ENCODE measurements around the gene TAB3.

The TAB3 gene

DNA sequence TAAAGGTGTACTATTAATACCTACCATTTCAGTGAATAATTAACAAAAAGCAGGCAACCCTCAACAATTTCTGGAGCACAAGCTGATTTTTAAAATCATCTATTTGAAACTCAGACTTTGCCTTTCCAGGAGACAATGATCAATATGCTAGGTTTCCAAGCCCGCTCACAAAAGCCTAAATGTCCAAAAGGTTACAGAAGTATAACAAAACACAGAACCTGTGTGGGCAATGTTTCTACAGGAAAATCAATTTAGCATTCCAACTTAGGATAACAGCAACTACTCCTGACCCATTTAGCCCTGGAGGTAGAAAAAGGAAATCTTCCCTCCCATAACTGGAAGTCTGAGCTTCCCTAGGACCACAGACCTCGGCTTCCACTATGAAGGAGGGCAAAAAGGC lies 3.9 kb downstream of the TAB3 start:
- DNase-seq: no peak

DNA sequence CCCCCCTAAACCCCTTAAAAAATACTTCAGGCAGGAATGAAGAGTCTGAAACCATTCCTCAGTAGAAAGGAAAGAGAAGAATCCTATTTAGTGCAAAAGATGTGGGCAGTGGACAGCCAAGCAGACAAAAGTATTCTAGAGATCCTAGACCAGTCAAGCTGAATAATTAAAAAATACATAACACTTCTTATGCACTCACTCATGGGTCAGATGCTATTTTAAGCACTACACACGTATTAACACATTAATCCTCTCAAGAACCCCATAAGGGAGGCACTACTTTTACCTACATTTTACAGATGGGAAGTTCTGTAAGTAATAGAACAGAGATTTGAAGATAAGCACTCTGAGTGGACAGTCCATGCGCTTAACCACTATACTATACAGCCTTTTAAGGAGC lies 5.9 kb downstream of the TAB3 start:
- no peak for DNase-seq

DNA sequence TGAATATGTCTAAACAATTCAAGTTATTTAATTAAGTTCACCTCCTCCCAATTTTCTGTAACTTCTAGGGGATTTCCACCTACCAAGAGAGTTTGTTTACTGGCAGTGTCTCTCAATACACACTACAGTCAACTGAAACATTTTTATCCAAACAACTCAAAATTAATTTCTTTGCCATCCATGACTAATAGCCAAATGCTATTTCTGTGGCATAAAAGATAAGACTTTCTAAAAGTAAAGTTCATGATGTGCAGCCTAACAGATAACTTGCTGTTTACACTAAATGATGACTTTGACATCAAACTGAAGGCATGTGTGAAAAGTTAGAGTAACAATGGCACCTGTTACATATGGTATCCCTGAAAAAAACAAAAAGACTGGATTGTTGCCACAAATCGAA lies 7.3 kb downstream of the TAB3 start:
- no peak for DNase-seq

DNA sequence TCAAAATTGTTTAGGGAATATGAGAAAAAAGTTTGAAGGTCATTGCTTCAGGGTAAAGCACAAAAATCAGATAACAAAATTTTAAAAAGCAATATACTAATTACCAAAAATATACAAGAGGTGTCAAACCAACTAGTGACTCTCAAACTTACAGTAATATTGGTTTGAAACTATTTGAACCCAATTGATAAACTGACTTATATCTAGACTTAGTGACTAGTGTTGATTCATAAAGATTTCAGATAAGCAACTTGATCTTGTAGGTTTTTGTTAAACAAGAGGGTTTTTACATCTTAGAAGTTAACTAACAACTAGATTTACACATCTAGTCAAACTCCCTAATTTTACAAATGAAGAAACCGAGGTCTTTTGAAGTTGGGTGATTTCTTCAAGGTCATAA lies 7.7 kb downstream of the TAB3 start:
- DNase-seq: no peak

DNA sequence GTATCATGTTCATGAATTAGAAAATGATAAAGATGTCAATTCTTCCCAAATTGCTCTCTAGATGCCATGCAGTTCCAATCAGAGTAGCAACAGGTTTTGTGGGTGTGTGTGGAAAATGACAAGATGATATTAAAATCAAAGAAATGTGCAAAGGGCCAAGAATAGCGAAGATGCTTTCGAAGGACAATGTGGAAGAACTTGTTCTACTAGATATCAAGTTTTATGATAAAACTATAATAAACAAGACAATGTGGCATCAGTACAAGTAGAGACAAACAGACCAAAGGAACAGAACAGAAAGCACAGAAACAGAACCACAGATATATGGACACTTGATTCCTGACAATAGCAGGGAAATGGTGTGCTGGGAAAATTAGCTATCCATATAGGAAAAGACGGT lies 9.0 kb downstream of the TAB3 start:
- DNase-seq: no peak

DNA sequence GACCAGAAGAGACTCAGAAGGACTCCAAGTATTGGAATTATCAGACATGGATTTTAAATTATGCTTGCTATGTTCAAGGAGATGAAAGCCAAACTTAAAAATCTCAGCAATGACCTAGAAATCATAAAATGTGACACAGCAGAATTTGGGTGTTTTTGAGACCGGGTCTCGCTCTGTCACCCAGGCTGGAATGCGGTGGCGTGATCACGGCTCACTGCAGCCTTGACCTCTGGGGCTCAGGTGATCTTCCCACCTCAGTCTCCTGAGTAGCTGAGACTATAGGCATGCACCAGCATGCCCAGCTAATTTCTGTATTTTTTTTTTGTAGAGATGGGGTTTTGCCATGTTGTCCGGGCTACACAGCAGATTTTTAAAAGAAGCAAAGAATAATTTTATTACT lies 12.7 kb downstream of the TAB3 start:
- DNase-seq: no peak

DNA sequence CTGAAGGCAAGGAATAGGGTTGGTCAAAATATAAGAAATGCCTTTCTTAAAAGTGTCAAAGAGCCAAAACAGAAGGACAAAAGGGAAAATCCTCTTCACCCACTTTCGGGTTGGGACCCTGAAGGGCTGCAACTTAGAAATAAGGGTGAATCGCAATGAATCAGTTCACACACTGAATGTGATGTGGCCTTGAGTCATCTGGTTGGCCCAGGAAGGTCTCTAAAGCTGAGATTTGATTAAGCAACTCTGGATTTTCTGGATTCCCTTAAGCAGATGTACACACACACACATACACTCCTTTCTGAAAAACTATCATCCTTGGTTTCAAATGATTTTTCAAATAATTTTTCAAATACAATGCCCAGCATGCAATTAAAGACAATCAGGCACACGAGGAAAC lies 13.1 kb downstream of the TAB3 start:
- DNase-seq: no peak

DNA sequence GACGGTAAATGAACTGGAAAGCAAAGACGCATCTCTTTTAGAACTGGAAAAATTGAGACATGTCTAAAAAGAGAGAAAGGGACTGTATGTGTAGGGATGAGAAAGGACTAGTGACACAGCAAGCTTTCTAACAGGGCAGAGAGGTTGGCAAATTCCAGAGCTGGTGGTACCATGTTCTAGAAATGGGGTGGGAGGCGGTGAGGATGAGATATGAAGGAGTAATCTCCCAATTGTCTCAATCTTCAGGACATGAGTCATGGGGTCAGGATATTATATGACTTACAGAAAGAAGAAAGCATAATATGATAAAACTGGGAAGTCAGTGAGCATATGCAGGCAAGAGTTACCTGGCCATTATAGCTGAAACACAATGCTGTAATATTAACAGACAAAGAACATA lies 14.2 kb downstream of the TAB3 start:
- DNase-seq: no peak

DNA sequence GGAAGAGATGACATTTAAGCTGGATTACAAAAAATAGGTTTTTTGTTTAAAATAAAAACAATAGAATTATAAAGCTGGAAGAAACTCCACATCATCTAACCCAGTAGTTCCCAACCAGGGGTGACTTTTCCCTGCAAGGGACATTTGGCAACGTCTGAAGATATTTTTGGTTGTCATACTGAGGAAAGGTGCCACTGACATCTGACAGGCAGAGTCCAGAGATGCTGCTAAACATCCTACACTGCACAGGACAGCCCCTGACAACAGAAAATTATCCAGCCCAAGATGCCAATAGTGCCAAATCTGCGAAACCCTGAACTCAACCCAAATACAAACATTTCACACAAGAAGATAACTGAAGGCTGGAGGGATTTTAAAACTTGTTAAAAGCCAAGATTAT lies 18.5 kb downstream of the TAB3 start:
- DNase-seq: no peak

DNA sequence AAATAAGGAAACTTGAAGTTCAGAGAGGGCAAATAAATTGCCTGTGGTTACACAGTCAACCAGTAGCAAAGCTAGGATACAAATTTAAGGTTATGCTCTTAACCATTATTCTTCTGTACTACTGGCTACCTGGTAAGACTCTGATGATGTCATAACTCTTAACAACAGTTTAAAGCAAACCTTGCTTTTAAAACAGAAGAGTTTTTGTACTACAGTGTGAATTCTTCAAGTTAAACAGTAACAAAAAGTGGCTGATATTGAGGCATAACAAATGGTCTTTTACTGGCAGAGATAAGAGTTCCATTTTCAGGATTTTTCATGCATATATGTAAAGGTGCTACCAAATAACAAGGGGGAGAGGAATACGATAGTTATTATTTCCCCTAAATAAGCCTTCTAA lies 23.4 kb downstream of the TAB3 start:
- no peak for DNase-seq

DNA sequence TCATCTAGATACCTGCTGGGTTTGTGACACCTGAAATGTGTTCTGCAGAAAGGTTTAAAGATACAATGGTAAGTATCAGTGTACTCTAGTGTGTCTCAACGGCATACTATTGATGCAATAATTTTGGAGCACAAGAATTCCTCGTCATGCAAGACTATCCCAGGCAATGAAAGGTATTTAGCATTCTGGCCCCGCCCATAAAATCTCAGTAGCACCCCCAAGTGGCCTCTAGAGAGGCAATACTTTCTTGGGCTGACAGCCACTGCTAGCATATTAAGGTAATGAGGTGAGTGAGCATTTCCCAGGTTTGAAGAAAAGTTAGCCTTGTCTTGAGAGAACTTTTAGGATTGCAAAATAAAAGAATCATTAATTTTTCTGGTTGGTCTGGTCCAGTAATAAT lies 24.0 kb downstream of the TAB3 start:
- no peak for DNase-seq

DNA sequence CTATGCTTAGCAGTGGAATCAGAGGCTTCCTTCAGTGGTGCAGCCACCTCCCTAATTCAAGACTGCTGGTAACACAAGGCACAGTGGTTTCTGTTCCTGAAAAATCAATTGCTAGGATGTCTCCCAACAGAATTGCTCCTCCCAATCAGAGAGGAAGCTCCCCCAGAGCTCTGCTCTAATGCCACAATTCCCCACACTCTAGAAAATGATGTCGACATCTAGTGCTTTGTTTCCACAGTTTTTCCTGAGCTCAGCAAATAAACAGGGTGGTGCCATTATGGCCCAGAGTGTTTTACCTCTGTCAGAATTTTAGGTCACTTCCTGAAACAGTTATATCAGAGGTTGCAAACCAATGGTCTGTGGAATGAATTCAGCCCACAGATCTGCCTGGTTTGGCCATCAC lies 24.7 kb downstream of the TAB3 start:
- no peak for DNase-seq

DNA sequence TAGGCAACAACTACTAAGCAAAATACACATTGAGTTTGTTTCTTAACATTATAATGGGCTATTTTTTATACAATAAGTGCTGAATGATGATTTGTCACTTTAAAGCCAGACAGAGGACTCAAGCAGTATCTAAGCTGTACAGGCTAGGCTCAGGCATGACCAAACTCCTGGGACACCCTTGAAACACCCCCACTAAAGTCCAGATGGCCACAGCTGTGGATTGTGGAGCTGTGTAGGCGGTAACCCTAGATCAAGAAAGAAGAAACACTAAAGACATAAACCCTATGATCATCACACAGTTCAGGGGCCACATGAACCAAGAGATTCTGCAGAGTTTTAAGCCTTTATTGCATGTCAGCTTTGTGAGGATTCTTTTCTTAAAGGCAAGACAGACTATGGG lies 25.1 kb downstream of the TAB3 start:
- no peak for DNase-seq

DNA sequence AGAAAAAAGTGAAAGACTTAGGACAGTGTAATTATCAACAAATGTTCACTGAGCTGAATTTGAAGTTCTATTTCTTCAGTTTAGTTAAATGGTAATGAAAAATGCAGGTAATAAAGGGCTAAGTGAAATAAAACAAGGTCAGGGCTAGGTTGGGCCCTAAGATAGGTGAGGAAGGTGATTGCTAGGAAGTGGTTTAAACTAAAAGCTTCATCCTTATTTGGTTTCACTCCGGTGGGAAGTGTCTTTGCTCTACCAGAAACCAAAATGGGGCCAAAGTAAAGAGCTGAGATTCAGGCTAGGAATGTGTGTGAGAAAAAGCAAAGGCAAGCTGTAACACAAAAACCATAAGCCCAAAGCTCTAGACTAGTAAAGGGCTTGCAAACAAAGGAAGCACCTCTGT lies 31.0 kb downstream of the TAB3 start:
- no peak for DNase-seq

DNA sequence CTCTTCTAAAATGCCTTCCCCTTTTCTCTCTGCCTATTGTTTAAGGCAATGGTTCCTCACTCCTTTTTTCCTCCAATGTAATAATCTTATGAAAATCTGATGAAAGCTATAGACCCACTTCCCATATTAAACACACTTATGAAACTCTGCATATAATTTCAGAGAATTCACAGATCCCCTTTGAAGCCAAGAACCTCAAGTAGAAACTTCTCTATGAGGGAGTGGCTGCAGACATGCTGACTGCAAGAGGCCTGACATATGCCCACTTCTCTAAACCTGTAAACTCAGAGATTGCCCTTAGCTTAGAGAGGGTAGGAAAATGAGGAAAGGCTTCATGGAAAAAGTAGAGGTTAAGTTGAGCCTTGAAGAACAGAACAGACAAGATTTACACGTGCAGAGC lies 37.6 kb downstream of the TAB3 start:
- no peak for DNase-seq

DNA sequence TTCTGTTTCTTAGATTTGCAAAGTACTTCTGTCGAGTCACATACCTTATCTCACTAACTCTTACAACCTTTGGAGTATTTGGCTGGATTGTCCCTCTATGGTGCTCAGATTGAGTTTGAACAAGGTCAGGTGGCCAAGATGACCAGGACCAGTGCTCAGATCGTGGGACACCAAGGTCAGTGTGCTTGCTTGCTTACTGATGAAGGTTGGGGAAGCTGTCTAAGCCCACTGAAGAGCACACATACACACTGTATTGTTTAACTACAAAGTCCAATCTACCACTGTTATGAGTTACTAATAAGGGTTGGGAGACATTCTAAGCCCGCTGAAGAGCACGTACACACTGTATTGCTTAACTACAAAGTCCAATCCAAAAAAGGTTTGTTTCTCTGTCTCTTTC lies 53.7 kb downstream of the TAB3 start:
- no peak for DNase-seq

DNA sequence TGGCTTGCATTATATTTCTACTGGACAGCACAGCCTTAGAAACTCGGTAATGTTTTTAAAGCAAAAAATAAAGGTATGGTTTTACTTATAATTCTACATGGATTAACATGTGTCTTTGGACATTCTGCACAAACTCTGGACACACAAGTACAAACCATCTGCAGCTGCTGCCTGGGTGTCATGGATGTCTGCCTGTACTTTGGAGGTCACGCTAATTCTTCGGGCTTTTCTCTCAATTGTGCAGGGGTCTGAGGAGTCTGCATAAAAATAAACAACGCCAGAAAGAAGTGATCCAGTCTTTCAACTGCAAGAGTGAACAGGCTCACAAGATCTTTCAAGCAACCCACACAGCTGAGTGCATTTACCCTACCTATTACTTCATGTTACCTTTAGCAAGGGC lies 55.2 kb downstream of the TAB3 start:
- DNase-seq: no peak

DNA sequence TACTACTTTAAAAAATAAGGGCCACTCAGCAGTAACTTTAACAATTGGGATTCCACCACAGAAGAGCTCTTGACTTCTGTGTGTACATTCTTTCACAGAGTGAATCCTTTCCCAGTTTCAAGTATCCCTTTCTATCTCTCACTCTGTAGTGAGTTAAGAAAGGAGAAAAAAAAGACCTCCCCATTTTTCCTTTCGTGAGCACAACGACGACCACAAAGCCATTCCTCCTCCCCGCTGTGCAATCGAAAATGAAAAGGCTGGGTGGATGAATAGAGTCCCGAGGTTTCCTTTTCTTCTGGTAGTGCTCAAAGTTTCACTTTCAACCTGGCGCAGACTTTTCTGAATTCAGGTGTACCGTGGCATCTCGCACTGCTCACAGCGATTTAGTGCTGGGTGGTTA lies 58.0 kb downstream of the TAB3 start:
- DNase-seq: no peak

DNA sequence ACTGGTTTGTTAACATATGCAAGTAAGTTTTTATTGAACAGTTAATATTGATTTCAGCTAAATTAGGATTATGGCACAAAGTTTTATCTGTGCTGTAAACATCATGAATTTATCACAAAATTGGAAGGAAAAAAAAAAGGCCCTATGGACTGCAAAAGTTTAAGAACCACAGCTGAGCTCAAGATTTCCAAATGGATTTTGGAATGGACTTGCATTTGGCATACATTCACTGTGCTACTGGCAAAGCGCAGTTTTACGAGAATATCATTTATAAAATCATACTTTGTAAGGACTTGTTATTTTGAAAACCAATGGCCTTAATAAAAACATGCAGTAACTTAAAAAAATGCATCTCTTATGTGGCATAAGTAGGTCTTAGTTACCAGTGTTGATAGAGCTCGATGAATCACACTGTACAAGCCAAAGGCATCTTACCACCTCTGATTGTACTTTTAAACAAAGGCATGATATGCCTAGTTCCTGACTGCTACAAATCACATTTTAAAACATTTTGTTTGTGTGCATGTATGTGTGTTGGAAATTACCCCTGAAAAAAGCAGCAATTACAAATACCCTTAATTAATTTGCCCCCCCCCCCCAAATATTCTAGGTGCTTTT lies 58.6 kb downstream of the TAB3 start:
- DNase-seq: no peak

DNA sequence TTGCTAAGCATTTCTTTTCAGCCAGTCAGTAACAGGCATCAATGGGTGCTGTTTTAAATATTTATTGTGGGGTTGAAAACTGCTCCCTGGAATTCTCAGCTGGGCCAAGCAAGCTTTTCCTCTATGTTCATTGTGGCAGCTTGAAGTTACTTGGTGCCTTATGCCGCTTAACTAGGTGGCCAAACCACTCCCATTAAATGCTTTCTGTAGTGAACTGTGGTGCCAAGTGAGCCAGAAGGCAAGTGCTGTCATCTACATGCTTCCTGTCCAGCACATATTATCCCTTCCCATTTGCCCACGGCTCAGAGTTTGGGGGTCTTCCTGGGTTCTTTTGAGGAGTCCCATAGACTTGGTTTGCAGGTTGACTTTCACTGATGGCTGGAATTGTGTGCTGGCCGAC lies 64.8 kb downstream of the TAB3 start:
- no peak for DNase-seq

DNA sequence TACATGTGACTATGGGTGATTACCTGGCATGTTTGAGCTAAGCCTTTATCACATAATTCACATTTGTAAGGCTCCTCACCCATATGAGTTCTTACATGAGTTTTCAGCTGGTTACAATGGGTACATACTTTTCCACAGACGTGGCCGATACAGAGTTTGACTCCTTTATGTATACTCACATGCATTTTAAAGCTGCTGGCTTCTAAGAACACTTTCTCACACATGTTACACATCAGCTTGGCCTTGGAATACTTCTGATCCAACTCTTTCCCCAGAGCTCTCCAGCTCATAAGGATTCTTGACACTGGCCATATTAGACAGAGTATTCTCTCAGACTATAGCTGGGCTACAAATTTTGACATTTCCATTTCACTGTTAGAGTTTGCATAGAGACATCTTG lies 66.3 kb downstream of the TAB3 start:
- DNase-seq: no peak

DNA sequence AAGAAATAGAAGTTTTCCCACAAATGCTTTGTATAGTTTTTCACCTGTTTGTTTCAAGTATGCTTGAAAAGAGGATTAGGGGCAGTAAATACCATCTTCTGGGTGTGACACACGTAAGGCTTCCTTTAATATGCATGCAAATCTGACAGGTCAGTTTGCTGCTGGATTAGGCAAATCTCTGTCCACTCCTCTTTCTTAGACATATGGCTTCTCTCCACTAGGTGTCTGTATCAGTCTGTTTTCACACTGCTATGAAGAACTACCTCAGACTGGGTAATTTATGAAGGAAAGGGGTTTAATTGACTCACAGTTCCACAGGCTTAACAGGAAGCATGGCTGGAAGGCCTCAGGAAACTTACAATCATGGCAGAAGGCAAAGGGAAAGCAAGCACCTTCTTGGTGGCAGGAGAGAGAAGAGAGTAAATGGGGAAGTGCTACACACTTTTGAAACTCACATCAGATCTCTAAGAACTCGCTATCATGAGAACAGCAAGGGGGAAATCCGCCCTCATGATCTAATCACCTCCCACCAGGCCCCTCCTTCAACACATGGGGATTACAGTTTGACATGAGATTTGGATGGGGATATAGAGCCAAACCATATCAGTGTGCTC lies 66.9 kb downstream of the TAB3 start:
- no peak for DNase-seq

DNA sequence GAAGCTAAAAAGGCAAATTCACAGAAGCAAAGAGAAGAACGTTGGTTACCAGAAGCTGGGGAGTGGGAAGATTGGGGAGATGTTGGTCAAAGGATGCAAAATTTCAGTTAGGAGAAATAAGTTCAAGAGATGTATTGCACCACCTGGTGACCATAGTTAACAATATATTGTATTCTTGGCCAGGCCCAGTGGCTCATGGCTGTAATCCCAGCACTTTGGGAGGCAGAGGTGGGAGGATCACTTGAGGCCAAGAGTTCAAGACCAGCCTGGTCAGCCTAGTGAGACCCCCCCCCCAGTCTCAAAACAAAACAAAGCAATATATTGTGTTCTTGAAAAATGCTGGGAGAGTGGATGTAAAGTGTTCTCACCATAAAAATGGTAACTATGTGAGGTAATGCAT lies 67.9 kb downstream of the TAB3 start:
- no peak for DNase-seq

DNA sequence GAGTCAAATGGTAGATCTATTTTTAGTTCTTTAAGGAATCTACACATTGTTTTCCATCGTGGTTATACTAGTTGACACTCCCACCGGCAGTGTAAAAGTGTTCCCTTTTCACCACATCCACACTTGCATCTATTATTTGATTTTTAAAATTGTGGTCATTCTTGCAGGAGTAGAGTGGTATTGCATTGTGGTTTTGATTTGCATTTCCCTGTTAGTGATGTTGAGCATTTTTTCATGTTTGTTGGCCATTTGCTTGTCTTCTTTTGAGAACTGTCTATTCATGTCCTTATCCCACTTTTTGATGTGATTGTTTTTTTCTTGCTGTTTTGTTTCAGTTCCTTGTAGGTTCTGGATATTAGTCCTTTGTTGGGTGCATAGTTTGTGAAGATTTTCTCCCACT lies 70.0 kb downstream of the TAB3 start:
- DNase-seq: no peak

DNA sequence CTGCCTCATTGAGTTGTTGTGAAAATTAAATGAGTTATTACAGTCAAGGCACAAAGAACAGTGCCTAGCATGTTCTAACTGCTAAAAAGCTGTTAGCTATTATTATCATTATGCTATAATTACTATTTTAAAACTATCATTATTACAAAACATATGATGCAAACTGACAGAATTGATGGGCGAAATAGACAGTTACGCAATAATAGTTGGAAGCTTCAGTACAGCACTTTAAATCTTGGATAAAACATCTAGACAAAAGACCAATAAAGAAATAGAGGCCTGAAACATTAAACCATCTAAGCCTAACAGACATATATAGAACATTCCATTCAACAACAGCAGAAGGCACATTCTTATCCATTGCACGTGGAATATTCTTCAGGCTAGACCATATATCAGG lies 73.0 kb downstream of the TAB3 start:
- DNase-seq: no peak

DNA sequence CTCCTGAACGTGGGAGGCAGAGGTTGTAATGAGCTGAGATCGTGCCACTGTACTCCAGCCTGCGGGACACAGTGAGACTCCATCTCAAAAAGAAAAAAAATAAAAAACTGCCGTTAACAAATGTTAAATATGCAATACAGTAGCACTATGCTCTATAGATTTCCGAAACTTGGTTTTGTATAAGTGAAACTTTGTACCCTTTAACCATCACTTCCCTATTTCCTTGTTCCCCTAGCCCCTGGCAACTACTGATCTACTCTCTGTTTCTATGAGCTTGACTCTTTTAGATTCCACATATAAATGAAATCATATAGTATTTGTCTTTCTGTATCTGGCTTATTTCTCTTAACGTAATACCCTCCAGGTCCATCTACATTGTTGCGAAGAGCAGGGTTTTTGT lies 74.1 kb downstream of the TAB3 start:
- no peak for DNase-seq
